Right lobe of liver (tissue), 6 donors: ENCODE data around the gene CWC15. TPM values are rescaled to one million over a fixed set of nuclear protein-coding genes. Genes with fewer than 3 reads are reported as not detected.
"Not testable (repeated sequence)": the region's sequence is repeated elsewhere in the genome, so short reads cannot be mapped to it uniquely, and the experiment has no call there.

Experiments
- ATAC-seq, 4 donors: fragments of 200-7000 bp; cut with Tn5 transposase; one replicate each; pipeline ENCODE4 v1.9.1; 2020; ENCODE audit warnings: mild to moderate bottlenecking in 4 of 4, moderate library complexity in 4 of 4
- DNase-seq, 3 donors: peaks; one replicate each; pipeline ENCODE4 v3.0.0-alpha.2; 2020
- H3K27ac ChIP-seq, 3 donors: fragments of 200-600 bp; one replicate each; pipeline ENCODE4 v1.8.0; 2022
- H3K27me3 ChIP-seq, 2 donors: fragments of 200-600 bp; one replicate each; pipeline ENCODE4 v1.8.0; 2022
- H3K36me3 ChIP-seq, 4 donors: fragments of 200-600 bp; sonication (generic) in 1 of 4; one replicate each; pipeline versions ENCODE4 v1.5.1 to v1.8.0; 2017 to 2022; ENCODE audit warnings: control low read depth in 1 of 4
- H3K4me1 ChIP-seq, 4 donors: fragments of 200-600 bp; sonication (generic) in 1 of 4; one replicate each; pipeline versions ENCODE4 v1.5.1 to v1.8.0; 2017 to 2022; ENCODE audit warnings: control low read depth in 1 of 4
- H3K4me3 ChIP-seq, 3 donors: fragments of 200-600 bp; one replicate each; pipeline ENCODE4 v1.8.0; 2022
- H3K9me3 ChIP-seq, 4 donors: fragments of 200-600 bp; sonication (generic) in 1 of 4; one replicate each; pipeline versions ENCODE4 v1.5.1 to v1.8.0; 2017 to 2022; ENCODE audit warnings: control low read depth in 1 of 4
- CTCF ChIP-seq, 4 donors: fragments of 200-600 bp in 3 of 4; fragments of 450-650 bp in 1 of 4; IDR thresholded peaks; one replicate each; pipeline versions ENCODE4 v1.5.1 to v1.8.0; 2016 to 2022; ENCODE audit warnings: antibody characterized with exemption in 4 of 4, mild to moderate bottlenecking in 2 of 4
- POLR2A ChIP-seq: fragments of 450-650 bp; IDR thresholded peaks from one replicate; pipeline ENCODE4 v1.6.1; 2017; ENCODE audit warnings: antibody characterized with exemption, mild to moderate bottlenecking
- WGBS: methylation state at CpG from one replicate; pipeline ENCODE4 v1.1.6; 2018; ENCODE audit warnings: low coverage, low lambda C conversion rate; ENCODE audit not compliant: insufficient coverage; ENCODE audit errors: missing lambda C conversion rate; 5-methylcytosine and 5-hydroxymethylcytosine counted together
- intact Hi-C, 2 donors: fragments of 100-400 bp; cut with DNase I; formaldehyde crosslinking; loops; one replicate each; pipeline versions ENCODE4 v1.11.2 to v1.14.1; 2022
- total RNA-seq, 6 experiments: library from RNA; depleted of rRNA in 2 of 6; stranded (reverse); fragments of >200 nt in 2 of 6; fragmentation: NEBNext Ultra II Directional in 3 of 6; extraction: Animal tissue kit (Norgen Biotek cat#: 25700) in 3 of 6; gene quantifications; one replicate each; pipeline versions ENCODE4 v1.1.0 to v1.2.4, GENCODE V29; 2016 to 2023
- donor health status: DM: no; HTN: yes; CAD: no.
- donor health status: DM: no; HTN: no; CAD: no.
- donor health status: DM: no; HTN: no; CAD: no.
- donor health status: DM: no; HTN: yes; CAD: no.
- donor health status: DM: no; HTN: yes; CAD: no.

Gene CWC15
- total RNA-seq, 6 experiments from 2014 or later, result 23.5 to 31.0 (median 26.7) TPM

- no peaks in the 10 kb centered on the region for H3K4me1 ChIP-seq
- ATAC-seq (no peak), DNase-seq (no peak)
- no peaks in the 10 kb centered on the region for H3K9me3 ChIP-seq
- no peaks in the 10 kb centered on the region for H3K36me3 ChIP-seq
- no peak overlapping the region for H3K4me3 ChIP-seq
- no peaks in the 10 kb centered on the region for H3K27me3 ChIP-seq
- intact Hi-C loops, result no loop called here
- H3K27ac ChIP-seq, result no peak overlapping the region
- TF ChIP-seq POLR2A (no peak), CTCF (IDR thresholded peaks at IDR 0.05) (no peak)
- WGBS, result 38% methylated on average over 5 of the region's 5 CpGs
Observed at GRCh38 chr11:94924612-94925011, 48.7 kb downstream of the CWC15 start.

GRCh38 chr11:94924171-94924572 lies 49.2 kb downstream of the CWC15 start:
- WGBS, result 59% methylated on average over 6 of the region's 6 CpGs
- DNase-seq, result no peak
- H3K36me3 ChIP-seq, result no peaks in the 10 kb centered on the region
- intact Hi-C loops, result no loop called here
- H3K4me1 ChIP-seq, result no peaks in the 10 kb centered on the region
- TF ChIP-seq CTCF (IDR thresholded peaks at IDR 0.05) (no peak), POLR2A (no peak)
- no peak for ATAC-seq
- H3K4me3 ChIP-seq, result no peak overlapping the region
- no peak overlapping the region for H3K27ac ChIP-seq
- H3K9me3 ChIP-seq, result no peaks in the 10 kb centered on the region
- H3K27me3 ChIP-seq, result no peaks in the 10 kb centered on the region

GRCh38 chr11:94923004-94923334 lies 50.4 kb downstream of the CWC15 start:
- no peak for DNase-seq
- no peak for ATAC-seq
- TF ChIP-seq CTCF (IDR thresholded peaks at IDR 0.05), result no peak
- no peak for TF ChIP-seq POLR2A
- Histone ChIP-seq H3K36me3 (no peaks in the 10 kb centered on the region), H3K4me1 (no peaks in the 10 kb centered on the region), H3K4me3 (no peak overlapping the region), H3K9me3 (no peaks in the 10 kb centered on the region), H3K27me3 (no peaks in the 10 kb centered on the region), H3K27ac (no peak overlapping the region)
- intact Hi-C loops, result no loop called here
- WGBS, result 88% methylated on average over 1 of the region's 2 CpGs

GRCh38 chr11:94922321-94923003 lies 50.9 kb downstream of the CWC15 start:
- Histone ChIP-seq H3K4me1 (no peaks in the 10 kb centered on the region), H3K36me3 (no peaks in the 10 kb centered on the region), H3K9me3 (no peaks in the 10 kb centered on the region), H3K4me3 (no peak overlapping the region), H3K27me3 (no peaks in the 10 kb centered on the region), H3K27ac (no peak overlapping the region)
- no peak for TF ChIP-seq CTCF (IDR thresholded peaks at IDR 0.05)
- no peak for TF ChIP-seq POLR2A
- 33% methylated on average over 5 of the region's 5 CpGs for WGBS
- intact Hi-C loops, result no loop called here
- no peak for DNase-seq
- ATAC-seq, result peak in 3 of 4 donors; percentile 20 to 38 (median 20)

- no peaks in the 10 kb centered on the region for H3K9me3 ChIP-seq
- H3K36me3 ChIP-seq, result no peaks in the 10 kb centered on the region
- intact Hi-C loops, result no loop called here
- H3K27me3 ChIP-seq, result no peaks in the 10 kb centered on the region
- DNase-seq (no peak), ATAC-seq (no peak)
- no peak overlapping the region for H3K4me3 ChIP-seq
- no peak for TF ChIP-seq POLR2A
- H3K4me1 ChIP-seq, result no peaks in the 10 kb centered on the region
- no peak overlapping the region for H3K27ac ChIP-seq
Observed at GRCh38 chr11:94920311-94920710, 53.0 kb downstream of the CWC15 start.

GRCh38 chr11:94913718-94914394 lies 59.5 kb downstream of the CWC15 start:
- ATAC-seq, H3K4me1 ChIP-seq, DNase-seq, intact Hi-C loops, H3K27me3 ChIP-seq, H3K4me3 ChIP-seq, H3K36me3 ChIP-seq, H3K27ac ChIP-seq, H3K9me3 ChIP-seq: not testable (repeated sequence)
- WGBS, result 86% methylated on average over 2 of the region's 2 CpGs
